ENCODE data around the gene VAT1L.
A peak's percentile ranks its signal among the peaks of the same experiment; 100 is the strongest.
"Not testable (repeated sequence)": the region's sequence is repeated elsewhere in the genome, so short reads cannot be mapped to it uniquely, and the experiment has no call there.

Gene VAT1L

DNA sequence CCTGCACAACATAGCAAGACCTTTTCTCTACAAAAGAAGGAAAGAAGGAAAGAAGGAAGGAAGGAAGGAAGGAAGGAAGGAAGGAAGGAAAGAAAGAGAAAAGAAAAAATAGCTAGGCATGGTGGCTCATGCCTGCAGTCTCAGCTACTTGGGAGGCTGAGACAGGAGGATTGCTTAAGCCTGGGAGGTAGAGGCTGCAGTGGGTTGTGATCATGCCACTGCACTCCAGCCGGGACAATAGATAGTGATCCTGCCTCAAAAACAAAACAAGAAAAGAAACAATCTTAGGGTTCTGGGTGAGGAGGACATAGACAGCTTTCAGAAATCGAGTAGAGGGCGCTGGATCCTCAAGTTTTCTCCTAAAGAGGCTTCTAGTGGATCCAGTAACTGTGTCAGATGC is 174.3 kb downstream of the VAT1L start:
- DNase-seq: no peak

DNA sequence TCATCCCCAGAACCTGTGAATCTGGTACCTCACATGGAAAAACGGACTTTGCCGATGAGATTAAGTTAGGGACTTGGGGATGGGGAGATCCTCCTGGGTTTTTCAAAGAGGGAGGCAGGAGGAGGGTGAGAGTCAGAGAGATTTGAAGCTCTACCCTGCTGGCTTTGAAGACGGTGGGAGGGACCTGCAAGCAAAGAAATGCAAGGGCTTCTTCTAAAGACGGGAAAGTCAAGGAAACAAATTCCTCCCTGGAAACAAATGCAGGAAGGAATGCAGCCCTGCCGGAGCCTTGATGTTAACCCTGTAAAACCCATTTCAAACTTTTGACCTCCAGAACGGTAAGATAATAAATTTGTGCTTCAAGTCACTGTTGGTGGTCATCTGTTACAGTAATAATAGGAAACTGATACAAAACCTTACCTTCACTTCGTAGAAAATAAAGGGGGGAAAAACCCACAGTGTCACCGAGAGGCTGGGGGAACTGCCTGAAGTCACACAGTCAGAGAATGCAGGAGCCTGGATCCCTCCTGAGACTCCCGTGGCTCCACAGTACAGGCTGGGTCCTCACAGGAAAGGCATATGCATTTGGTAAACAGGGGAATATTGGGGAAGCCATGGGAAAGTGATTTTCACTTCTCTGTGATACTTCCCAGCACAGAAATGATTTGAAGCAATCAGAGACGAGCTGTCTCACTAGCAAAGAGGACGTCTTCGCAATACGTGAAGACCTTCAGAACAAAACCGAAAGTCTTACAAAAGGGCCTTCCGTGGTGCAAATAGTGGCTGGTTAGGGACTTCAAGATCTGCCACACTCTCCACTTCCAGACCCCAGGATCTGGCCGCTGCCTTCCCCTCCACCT is 175.1 kb downstream of the VAT1L start:
- no peak for DNase-seq

DNA sequence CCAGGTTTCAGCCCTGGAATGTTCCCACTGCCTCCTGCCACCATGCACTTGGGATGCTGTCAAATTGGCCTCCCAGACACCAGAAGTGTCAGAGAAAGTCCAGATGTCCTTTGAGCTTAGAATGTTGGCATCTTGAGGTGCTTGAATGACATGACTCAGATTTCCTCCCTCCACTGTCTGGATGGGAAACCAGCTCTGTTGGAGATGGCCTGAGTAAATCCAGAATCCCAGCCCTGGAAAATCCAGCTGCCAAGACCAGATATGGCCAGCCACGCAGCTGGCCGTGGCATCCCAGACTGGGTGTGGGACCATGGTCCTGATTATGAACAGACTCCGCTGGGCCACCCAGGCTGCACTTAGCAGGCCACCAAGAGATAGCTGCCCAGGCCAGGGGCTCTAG is 177.0 kb downstream of the VAT1L start:
- no peak for DNase-seq

DNA sequence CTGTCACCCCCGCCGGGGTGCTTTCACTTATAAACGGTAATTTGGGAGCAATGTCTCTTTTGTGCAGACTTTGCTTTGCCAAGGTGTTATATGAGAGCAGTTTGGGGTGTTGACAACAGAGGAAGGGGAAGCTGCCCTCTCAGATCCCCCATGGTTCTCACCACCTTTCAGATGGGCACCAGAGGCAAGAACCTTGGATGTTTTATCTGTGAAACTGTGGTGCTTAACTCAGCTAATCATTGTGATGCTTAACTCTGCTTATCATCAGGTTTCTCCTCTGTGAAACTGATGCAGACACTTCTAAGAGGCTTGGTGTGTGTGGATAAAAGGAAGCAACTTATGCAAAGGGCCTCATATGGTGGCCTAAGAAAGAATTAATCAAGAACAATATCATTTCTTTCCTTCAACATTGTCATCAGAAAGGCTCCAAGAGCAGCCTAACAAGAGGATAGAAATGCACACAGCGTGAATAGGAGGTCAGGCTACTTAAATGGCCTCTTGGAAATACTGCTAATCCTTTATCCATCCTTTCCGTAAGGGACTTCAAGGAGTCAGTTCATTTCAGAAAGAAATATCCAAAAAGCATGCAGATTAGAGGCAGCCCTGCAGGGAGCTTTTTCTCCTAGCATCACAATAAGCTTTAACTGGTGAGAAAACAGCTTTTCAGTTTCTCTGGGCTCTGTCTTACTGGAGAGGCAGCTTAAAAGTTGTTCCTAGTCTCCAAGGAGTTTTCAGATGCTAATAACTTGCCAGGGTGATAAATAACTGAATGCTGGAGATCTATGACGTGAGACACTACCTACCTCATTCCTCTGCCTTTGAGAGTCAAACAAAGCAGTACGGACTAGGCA is 178.9 kb downstream of the VAT1L start:
- no peak for DNase-seq

DNA sequence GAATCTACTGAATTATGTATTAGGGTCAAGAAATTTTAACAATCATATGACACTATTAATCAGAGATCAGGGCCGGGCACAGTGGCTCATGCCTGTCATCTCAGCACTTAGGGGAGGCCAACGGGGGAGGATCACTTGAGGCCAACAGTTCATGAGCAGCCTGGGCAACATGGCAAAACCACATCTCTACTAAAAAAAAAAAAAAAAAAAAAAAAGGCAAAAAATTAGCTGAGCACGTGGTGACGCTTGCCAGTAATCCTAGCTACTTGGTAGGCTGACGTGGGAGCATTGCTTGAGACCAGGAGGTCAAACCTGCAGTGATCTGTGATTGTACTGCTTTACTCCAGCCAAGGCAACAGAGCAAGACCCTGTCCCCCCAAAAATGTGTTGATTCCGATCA is 181.5 kb downstream of the VAT1L start:
- no peak for DNase-seq

DNA sequence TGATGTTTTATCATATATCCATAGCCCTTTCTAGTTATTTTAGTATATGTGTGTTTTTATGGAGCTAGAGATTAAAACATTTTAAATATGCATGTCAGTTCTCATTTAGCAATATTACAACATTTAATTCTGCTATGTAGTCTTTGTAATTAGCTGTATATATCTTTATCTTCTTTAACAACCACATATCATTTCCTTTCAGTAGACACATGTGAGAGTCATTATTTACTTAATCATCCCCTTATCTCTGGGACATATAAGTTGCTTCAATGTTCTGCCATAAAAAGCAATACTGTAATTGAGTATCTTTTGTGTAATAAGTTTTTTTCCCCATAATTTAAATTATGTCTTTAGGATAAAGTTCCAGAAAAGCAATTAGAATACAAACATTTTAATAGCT is 182.0 kb downstream of the VAT1L start:
- no peak for DNase-seq

DNA sequence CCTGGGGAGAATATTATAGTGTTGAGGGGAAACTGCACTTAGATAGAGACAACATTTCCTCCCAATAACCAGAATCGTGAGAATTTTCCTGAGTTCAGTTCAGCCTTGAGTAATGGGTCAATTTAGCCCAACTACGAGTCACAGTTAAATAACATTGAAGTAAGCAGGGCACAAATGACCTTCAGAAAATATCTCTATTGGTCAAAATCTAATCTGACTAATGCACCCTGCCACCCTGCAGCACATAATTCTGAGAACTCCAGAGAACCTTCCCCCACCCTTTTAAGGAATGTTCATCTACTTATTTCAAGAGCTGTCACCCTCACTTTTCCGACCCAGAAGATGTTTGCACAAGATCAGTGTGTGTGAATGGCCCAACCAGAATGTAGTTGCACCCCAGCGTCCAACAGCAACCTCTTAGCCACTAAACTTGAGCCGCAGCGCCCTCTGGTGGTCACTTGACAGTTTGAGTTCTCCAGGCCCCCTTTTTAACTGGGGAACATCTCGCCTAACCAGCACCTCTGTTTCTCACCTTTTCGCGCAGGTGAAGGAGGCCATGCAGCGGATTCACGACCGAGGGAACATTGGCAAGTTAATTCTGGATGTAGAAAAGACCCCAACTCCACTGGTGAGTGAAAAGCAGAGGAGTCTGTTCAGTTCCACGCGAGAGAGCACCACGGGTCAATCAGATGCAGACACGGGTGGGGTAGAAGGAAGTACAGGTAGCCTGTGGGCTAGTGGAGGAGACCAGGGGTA is 183.1 kb downstream of the VAT1L start:
- peak; percentile 67 to 70 for DNase-seq

DNA sequence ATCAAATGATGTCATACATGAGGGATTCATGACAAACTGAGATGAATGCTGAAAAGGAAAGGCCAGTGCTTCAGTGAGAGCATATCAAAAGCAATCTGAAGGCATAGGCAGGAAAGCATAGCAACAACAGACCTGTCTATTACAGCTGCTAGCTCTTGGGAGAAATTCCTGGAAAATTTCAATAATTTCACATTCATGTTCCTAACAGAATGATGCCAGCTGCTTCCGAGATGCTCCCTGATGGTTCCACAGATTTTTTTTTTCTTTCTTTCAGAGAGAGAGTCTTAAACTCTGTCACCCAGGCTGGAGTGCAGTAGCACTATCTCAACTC is 183.7 kb downstream of the VAT1L start:
- no peak for DNase-seq

DNA sequence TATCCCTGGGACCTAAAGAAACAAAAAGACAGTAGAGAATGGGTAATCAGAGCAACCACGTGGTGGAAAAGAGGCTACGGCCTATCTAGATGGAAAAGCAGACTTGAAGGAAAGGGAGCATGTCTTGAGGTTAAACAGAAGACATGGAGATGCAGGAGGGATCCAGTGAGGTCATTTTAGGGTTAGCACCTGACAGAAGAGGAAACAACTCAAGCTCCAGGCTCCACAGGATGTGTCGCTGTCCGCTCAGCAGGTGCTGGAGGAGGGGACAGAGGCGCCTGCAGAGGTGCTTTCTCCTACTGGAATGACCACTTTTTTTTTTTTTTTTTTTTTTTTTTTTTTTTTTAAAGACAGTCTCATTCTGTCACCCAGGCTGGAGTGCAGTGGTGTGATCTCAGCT is 186.5 kb downstream of the VAT1L start:
- DNase-seq: no peak

DNA sequence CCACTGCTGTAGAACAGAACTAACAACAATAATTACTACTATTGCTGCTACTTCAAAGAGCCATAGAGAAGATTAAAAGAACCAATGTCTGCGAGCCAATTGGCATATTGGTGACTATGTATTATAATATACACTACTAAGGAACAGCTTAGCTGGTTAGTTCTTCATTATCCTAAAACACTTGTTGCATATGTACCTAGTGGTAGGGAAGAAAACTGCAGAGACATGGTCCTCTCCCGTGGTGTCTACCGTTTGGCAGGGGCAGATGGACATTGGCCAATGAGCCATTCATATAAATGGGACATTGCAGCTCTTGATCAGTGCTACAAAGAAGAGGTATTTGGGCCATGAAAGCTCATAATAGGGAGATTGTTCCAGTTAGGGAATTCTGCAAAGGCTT is 187.6 kb downstream of the VAT1L start:
- no peak for DNase-seq

DNA sequence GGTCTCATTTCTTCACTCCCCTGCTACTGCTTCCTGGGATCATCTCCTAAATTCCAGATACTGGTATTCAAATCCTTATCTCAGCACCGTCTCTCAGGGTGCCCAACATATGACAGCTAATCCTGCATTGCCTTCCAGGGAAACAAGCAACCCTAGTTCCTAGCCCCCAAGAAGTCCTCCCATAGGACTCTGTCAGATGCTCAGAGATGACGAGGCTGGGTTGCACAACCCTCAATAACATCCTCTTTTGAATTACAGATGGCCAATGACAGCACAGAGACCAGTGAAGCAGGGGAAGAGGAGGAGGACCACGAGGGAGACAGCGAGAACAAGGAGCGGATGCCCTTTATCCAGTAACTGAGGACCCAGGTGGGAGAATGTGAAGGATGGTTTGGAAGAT is 189.0 kb downstream of the VAT1L start:
- no peak for DNase-seq

DNA sequence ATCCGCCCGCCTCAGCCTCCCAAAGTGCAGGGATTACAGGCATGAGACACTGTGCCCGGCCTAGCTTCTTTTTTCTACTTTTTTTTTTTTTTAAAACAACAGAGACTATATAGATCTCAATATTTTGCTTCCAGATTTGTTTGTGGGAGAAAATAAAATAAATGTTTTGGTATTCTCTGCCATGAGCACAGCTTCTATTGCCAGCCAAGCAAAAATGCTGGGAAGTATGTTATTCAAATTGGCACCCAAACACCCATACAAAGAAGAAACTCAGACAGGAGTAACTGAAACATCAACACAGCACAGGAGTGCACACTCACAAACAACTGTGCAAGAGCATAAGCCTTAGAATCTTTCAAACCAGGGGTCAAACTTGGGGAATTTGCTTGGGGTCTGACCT is 196.7 kb downstream of the VAT1L start:
- no peak for DNase-seq

DNA sequence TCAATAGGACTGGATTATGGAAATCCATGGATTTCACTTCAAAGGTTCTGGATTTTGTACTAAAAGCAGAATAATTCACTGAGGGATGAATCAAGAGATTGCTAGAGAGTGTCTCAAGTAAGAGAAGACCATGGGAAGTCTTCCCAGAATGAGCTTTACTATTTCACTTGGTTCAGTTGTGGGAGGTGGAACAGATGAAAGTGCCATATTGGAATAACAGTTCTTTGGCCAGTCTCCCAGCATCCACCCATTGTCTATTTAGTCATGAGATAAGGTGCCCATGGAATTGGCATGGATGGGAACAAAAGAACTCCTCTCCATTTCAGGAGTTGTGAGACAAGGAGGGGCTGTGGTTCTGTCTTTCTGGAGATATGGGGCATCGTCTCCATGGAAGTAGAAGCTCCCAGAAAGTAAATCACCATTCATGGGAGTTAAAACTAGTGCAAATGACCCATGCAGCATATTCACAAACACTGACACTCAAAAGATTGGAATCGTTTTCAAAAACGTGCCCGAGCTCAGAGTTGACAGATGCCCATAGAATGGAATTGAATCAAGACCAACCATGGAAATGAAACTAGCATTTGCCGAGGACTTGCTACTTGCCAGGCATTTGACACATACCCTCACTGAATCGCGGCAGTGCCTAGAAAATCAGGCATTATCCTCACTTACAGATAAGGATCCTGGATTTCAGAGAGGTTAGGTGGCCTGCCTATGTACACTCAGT is 197.8 kb downstream of the VAT1L start:
- no peak for DNase-seq

DNA sequence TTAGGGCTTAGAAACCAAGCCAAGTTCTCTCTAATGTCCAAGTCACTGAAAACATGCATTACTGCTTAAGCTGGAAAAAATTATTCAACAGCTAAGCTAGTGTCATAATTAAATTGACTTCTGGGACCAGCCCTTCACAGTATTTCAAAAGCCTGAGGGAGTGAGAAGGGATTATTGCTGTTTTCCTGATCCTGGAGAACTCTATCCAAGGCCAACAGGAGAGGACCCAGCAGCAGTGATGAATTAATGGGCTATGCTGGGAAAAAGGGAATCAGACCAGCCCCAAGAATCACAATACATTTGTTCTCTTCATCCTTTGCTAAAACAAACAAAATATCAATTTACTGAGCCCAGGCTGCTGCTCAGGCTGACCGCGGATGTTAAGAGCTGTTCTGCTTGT is 199.4 kb downstream of the VAT1L start:
- DNase-seq: no peak

DNA sequence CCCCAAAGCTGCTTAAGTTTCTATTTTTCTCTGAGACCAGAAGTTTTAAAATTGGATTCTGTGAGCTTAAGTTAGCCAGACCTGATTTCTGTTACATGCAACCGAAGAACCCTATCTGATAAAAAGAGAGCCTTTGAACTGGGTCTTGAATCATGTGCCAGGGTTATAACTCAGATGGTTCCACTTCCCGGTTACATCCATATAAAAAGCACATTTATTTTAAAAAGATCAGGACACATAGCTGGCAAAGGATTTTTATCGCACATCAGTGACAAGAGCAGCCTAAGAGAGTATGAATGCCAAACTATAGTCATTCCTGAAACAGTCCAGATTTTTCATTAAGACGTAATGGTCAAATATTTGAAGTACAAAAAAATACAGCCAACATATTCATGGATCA is 201.5 kb downstream of the VAT1L start:
- no peak for DNase-seq

DNA sequence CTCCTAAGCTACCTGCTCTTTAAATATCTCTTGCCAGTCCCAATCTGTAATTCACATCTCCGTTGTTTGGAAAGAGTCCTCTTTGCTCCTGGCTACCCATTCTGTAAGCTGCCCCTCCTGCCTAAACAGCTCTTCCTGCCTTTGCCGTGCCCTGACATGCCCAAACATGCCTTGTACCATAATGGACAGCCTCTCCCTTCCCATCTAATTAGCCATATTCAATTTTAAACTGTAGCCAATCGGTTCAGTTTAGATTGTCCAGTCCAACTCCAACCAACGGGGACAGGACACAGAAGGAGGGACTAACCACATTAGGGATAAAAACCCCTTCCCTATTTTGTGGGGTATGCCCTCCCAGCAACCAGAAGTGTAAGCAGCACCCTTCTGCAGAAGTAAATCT is 203.3 kb downstream of the VAT1L start:
- DNase-seq: no peak

DNA sequence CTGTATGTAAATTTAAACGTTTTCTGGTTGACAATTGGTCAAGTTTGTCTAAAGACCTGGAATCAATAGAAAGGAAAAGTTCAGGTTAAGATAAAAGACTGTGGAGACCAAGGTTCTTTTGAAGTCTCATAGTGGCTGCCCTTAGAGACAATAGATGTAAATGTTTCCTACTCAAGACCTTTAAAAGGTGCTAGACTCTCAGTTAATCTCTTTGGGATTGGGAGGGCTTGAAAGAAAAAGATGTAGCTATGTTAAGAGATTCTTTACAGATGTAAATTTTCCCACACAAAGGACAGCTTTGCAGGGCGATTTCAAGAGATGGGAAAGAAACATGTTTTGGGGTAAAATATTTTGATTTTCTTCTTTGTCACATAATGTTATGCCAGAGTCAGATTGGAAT is 204.0 kb downstream of the VAT1L start:
- not testable (repeated sequence) for DNase-seq

DNA sequence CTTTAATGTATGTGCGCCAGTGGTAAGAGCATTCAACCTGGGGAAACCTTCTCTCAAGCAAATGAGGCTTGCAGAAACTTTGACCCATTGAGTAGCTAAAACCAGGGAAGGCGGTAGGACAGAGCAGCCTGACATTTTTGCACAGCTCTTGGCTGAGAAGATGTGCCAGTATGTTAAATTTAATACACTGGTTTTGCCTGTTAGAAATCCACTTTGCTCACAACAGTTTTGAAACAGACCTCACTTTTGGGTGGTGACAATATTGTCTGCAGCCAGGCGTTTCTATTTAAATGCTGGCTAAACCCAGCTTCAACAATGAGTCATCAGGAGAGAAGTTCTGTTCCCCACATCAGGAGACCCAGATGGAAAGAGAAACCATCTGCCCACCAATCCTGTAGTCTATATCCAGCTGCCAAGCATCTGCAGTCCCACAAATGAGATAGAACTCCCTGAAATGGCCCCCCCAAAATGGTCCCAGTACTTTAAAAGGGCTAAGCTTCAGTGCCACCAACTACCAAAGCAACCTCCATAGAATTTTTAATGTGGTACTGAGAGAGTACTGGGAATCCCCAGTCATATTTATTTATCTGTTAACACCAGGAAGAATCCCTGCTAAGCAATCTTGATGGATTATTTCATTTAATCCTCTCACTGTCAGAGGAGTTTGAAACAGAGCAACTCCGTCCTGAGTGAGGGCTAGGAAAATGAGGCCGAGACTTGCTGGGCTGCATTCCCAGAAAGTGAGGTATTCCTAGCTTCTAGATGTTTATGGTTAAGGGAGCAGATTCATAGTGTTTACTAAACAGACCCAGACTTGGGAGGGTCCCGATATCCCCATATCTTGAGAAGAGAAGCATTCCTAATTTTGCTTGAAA is 205.0 kb downstream of the VAT1L start:
- DNase-seq: no peak

DNA sequence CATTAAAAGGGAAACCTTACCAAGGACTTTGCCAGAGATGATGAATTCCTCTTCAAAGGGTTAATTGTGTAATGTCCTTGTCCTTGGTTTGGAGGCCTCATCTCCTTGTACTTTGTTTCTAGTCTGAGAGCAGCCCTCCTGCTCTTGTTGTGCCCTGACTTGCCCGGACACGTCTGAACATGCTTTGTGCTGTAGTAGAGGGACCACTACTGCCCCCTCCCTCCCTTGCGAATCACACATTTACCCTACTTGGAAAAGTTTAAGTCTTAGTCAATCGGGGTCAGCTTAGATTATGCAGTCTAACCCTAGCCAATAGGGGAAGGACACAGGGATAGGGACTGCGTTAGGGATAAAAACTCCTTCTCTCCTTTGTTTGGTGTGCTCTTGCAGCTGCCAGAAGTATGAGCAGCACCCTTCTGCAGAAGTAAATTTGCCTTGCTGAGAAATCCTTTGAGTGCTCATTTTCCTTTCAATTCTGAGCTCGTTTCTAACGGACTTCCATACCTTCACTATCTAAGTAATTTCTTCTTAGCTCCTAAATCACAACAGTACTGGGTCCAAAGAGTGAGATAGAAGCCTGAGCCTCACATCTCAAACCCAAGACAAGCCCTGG is 207.6 kb downstream of the VAT1L start:
- DNase-seq: no peak

DNA sequence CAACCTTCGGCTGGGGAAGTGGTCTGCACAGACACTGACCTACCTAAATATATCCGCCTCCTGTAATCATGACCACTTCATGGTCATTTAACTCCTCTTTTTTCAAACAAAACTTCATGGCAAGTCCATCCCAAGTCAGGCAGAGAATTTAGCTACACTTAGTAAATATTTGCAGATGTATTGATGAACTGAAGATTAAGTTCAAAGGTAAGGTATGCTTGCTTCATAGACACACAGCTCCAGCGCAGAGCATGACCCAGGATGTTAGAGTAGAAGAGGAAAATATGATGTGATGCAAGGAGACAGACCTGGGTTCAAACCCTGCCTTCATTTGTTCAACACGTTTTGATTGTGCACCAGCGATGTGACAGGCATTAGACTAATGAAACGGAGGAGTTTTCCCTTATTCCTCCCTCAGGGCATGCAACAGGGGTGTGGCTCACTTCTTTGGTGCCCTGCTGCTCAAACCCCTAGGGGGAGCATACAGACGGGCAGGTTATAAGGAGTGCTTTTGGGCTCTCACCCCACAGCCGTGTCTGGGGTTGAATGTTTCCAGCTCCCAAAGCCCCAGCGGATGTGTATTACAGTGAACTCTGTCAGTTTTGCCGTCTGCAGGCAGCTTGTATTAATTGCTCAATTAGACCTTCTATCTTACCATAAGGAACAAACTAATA is 210.1 kb downstream of the VAT1L start:
- no peak for DNase-seq

Data from activated CD4-positive, alpha-beta T cell treated with anti-CD3 and anti-CD28 coated beads for 4 hours (primary cell).